ENCODE measurements around the gene PCF11.
"Not testable (repeated sequence)": the region's sequence is repeated elsewhere in the genome, so short reads cannot be mapped to it uniquely, and the experiment has no call there.

PCF11 gene, protein sequence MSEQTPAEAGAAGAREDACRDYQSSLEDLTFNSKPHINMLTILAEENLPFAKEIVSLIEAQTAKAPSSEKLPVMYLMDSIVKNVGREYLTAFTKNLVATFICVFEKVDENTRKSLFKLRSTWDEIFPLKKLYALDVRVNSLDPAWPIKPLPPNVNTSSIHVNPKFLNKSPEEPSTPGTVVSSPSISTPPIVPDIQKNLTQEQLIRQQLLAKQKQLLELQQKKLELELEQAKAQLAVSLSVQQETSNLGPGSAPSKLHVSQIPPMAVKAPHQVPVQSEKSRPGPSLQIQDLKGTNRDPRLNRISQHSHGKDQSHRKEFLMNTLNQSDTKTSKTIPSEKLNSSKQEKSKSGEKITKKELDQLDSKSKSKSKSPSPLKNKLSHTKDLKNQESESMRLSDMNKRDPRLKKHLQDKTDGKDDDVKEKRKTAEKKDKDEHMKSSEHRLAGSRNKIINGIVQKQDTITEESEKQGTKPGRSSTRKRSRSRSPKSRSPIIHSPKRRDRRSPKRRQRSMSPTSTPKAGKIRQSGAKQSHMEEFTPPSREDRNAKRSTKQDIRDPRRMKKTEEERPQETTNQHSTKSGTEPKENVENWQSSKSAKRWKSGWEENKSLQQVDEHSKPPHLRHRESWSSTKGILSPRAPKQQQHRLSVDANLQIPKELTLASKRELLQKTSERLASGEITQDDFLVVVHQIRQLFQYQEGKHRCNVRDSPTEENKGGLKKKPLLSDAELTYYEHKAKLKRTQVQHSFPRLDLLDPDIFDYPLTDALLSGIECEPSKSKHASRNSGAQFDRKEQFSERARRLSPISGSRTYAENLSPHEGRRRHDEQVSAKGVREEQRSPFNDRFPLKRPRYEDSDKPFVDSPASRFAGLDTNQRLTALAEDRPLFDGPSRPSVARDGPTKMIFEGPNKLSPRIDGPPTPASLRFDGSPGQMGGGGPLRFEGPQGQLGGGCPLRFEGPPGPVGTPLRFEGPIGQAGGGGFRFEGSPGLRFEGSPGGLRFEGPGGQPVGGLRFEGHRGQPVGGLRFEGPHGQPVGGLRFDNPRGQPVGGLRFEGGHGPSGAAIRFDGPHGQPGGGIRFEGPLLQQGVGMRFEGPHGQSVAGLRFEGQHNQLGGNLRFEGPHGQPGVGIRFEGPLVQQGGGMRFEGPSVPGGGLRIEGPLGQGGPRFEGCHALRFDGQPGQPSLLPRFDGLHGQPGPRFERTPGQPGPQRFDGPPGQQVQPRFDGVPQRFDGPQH (N-terminal part only)

DNA sequence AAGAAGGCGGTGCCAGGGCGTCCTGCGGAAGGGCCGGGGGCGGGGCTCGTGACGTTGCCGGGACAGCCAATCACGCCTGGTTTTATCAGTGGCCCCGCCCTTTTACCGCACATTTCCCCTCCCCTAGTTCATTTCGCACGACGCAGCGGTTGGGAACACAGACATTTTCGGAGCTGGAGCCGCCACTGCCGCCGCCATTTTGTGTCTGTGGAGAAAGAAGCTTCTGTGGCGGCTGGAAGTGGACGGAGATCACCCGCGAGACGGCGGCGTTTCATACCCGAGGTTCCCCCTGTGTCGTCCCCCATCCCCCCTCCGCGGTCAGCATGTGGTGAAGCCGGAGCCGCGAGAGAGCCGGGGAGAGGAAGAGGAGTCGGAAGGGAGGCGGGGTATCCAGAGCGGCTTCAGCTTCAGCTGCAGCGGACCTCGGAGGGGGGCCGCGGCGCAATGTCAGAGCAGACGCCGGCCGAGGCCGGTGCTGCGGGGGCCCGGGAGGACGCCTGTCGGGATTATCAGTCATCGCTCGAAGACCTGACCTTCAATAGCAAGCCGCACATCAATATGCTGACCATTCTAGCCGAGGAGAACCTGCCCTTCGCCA lies at the start of gene PCF11:
PCF11 (plus strand) TSS at position 136 of the 598 bp plus-strand sequence; CDS start at position 445, 309 bp downstream.
- DNase-seq (ENCODE audit: low read depth) = no peak

DNA sequence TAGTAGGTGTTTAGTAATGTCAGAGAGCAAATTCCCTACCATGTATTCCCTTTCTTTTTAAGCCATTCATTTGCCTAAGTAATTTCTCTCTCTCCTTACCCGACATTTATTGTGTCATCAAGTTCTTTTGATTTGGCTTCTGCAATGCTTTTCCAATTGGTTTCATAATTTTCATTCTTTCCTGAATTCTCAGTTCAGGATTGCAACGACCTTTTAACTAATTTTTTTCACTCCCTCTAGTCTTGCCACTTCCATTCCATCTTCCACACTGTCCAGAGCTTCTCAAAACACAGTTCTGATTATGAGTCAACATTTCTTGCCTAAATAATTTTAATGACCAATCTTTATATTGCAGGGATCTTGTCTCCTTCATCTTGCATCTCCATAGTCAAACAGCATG lies 44.0 kb upstream of the PCF11 start:
- DNase-seq (ENCODE audit: low read depth) = no peak

- DNase-seq (ENCODE audit: low read depth) = no peak
Measured at GRCh38 chr11:83115026-83115425, 41.9 kb upstream of the PCF11 start.

- DNase-seq (ENCODE audit: low read depth) = no peak
Measured at GRCh38 chr11:83115551-83115950, 41.4 kb upstream of the PCF11 start.

GRCh38 chr11:83116015-83116641 lies 40.8 kb upstream of the PCF11 start:
- no peak for DNase-seq (ENCODE audit: low read depth)

- DNase-seq (ENCODE audit: low read depth) = no peak
Measured at GRCh38 chr11:83118814-83119213, 38.1 kb upstream of the PCF11 start.

- no peak for DNase-seq (ENCODE audit: low read depth)
Measured at GRCh38 chr11:83119216-83119615, 37.7 kb upstream of the PCF11 start.

DNA sequence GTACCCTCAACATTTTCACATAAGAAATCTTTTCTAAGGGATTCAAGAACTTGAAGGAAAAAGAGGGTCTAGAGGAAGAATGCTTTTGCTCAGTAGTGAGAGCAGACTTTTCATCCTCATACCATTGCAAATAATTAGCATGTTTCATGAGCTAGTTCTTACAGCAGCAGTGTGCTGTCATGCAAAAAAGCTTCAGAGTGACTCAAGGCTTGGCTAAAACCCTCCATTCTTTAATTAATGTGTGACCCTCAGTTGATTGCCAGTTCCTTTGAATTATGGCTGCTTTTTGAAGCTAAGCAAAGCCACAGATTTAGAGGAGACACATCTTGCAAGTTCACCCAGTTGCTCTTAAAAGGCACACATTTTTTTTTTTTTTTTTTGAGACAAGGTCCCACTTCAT lies 36.6 kb upstream of the PCF11 start:
- no peak for DNase-seq (ENCODE audit: low read depth)

- no peak for DNase-seq (ENCODE audit: low read depth)
Measured at GRCh38 chr11:83122050-83122449, 34.9 kb upstream of the PCF11 start.

GRCh38 chr11:83122766-83123165 lies 34.2 kb upstream of the PCF11 start:
- DNase-seq (ENCODE audit: low read depth) = no peak

GRCh38 chr11:83124636-83125424 lies 32.1 kb upstream of the PCF11 start:
- no peak for DNase-seq (ENCODE audit: low read depth)

DNA sequence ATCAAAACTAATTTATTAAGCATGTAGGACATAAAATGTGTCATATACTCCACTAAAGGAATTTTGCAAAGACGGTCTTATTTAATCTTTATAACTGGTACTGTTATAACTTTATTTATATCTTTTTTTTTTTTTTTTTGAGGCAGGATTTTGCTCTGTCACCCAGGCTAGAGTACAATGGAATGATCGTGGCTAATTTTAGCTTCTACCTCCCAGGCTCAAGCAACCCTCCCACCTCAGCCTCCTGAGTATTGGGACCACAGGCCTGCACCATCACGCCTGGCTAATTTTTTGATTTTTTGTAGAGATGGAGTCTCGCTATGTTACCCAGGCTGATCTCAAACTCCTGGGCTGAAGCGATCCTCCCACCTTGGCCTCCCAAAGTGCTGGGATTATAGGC lies 31.4 kb upstream of the PCF11 start:
- no peak for DNase-seq (ENCODE audit: low read depth)

- no peak for DNase-seq (ENCODE audit: low read depth)
Measured at GRCh38 chr11:83127310-83127637, 29.7 kb upstream of the PCF11 start.

DNA sequence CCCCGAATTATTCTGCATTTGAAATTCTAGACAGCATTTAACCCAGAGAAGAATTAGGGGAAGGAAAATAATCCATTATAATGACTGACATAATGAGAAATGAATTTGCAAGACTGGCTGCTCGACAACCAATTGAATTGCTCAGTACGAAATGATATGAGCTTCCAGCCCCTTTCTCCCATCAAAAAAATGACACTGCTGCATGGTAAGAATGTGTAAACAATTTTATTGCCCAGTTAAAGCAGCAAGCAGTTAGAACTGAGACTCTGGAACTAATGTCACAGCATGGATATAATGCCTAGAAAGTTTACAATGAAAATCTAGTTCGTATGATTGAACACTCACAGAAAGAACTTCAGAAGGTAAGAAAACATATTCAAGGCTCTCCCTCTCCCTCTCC lies 24.7 kb upstream of the PCF11 start:
- no peak for DNase-seq (ENCODE audit: low read depth)

- not testable (repeated sequence) for DNase-seq (ENCODE audit: low read depth)
Measured at GRCh38 chr11:83133266-83133665, 23.7 kb upstream of the PCF11 start.

- DNase-seq (ENCODE audit: low read depth) = no peak
Measured at GRCh38 chr11:83139310-83139709, 17.6 kb upstream of the PCF11 start.

DNA sequence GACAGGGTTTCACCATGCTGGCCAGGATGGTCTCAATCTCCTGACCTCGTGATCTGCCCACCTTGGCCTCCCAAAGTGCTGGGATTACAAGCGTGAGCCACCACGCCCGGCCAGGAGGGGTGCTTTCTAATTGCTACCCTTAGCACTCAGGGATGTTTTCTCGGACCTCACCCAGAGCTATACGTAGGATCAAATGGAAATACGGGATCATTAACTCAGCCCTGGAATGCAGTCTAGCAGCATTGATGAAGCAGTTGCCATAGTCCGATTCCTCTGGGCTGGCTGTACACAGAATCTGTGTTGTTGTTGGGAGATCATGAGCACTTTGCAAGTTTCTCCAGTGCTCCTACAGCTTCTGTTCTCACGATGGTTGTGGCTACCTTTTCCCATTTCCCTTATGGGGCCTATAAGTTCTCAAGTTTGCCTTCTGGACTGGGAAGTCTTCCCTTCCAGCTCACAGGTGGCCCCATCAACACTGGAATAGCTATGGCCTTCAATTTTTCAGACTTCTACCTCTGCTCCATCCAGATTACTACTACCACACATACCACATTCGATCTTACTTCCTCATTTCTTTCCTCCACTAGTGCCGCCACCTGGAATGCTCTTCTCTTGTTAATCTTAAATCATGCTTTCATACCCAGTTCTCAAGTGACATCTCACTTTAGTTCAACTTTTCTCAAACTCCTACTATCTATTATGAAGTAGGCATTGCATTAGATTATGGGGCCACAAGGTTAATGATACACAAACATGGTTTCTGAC lies 16.1 kb upstream of the PCF11 start:
- DNase-seq (ENCODE audit: low read depth) = no peak

DNA sequence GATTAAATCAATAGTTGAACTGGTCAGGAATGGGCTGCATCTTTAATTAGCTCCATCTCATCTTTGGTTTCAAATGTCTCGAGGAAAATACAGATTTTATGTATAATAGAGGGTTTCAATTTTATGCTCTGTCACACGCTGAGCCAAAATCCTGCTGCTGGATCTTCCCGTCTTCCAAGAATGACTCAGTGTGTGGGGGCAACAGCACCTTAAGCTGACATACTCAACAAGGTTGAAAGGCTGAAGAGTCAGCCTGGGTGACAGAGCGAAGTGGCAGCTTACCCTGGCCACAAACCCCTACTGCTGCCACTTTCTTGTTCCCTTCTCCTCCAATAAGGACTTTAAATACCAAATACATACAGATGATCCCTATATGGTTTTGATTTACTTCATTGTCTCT lies 9.0 kb upstream of the PCF11 start:
- no peak for DNase-seq (ENCODE audit: low read depth)

DNA sequence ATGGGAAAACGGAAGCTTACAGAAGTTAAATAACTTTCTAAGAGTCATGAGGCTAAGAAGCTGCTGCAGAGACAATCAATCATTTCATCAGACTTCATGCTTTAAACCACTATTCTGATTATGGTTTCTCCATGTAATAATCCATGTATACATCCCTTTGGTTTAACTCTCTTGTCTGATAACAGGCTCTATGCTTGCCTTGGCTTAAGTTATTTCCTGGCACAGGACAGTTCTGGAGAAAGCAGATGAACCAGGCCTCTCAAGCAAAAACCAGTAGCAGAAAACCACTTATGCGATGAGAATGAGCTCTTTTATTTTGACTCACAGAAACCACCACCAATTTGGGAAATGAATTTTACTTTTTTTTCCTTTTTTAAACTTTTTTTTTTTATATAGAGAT lies 6.5 kb upstream of the PCF11 start:
- DNase-seq (ENCODE audit: low read depth) = no peak
